Hepatocyte (in vitro differentiated cells): Measurements from ENCODE around the gene ADTRP.

Experiments
- EZH2 ChIP-seq: fragments of 200-600 bp; sonication (generic); IDR thresholded peaks from 2 replicates; pipeline ENCODE4 v1.6.1; 2016; ENCODE audit warnings: antibody characterized with exemption, mild to moderate bottlenecking, borderline replicate concordance
- EZH2phosphoT487 ChIP-seq: fragments of 200-600 bp; sonication (generic); IDR thresholded peaks from one replicate; pipeline ENCODE4 v1.6.1; 2018; ENCODE audit warnings: antibody characterized with exemption, mild to moderate bottlenecking, low read depth, moderate library complexity; ENCODE audit not compliant: unreplicated experiment, severe bottlenecking
- TF ChIP-seq, protein P1 (sequence below): fragments of 200-600 bp; sonication (generic); IDR thresholded peaks from 2 replicates; pipeline ENCODE4 v1.5.1; 2016; ENCODE audit warnings: antibody characterized with exemption, mild to moderate bottlenecking; ENCODE audit not compliant: poor library complexity

DNA sequence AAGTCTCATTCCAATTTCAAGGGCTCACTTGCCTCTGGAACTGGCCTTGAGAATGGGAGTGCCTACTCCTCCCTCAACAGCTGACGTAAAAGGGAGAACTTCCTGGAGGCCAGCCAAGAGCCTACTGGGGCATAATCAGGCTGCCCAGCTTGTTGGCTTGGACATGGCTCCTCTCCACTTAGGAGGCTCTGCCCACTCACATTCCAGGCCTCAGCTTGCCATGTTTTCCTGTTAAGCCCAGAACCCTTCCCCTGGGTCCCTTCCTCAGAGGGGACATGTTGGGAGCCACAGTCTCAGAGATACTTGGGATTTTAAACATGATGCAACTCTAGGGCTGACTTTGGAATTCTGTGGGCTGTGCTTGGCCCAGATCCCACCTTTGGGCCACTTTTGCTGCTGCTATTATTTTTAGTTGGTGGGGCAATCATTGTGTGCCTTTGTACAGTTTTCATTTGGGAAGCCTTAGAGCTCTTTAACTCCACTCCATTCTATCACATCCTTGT is 31.5 kb upstream of the ADTRP start:
- TF ChIP-seq, protein P1, sequence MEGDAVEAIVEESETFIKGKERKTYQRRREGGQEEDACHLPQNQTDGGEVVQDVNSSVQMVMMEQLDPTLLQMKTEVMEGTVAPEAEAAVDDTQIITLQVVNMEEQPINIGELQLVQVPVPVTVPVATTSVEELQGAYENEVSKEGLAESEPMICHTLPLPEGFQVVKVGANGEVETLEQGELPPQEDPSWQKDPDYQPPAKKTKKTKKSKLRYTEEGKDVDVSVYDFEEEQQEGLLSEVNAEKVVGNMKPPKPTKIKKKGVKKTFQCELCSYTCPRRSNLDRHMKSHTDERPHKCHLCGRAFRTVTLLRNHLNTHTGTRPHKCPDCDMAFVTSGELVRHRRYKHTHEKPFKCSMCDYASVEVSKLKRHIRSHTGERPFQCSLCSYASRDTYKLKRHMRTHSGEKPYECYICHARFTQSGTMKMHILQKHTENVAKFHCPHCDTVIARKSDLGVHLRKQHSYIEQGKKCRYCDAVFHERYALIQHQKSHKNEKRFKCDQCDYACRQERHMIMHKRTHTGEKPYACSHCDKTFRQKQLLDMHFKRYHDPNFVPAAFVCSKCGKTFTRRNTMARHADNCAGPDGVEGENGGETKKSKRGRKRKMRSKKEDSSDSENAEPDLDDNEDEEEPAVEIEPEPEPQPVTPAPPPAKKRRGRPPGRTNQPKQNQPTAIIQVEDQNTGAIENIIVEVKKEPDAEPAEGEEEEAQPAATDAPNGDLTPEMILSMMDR, result no peak
- TF ChIP-seq EZH2 (no peak), EZH2phosphoT487 (no peak)
